Measurements from ENCODE around the gene NPTX1. TPM values are rescaled to one million over a fixed set of nuclear protein-coding genes. Genes with fewer than 3 reads are reported as not detected.

NPTX1 gene
- total and polyA plus RNA-seq, 2 experiments from 2014 or later = 3.4 to 20.5 TPM

DNA sequence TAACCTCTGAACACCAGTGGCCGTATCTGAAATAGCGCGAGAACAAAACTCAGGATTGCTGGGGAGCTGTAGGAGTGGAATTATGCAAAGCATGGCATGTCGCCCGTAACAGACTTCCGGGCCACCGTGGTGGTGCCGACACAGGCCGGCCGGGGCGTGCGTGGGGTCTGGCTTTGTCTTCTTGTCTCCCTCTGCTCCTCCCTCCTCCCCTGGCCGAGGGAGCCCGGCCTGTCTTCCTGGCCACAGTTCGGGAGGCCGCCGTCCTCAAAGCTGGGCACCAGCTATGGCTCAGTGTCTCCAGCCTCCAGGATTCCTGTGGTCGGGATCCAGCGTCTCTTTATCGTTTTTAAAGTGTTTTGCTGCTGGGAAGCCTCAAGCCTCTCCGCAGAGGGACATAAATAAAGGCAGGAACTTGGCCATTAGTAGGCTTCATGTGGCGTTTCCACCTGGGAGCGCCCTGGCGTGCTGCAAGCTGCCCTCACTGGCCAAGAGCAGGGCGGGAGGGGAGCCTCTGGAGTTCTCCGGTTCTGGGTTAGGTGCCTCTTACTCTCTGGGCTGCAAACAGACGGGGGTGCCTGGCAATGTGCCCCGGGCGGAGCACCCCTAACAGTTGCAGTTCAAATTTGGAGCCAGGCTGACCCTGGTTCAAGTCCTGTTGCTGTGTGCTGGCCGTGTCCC, 22.0 kb upstream of the NPTX1 start (continued):
- no peak for TF ChIP-seq REST (IDR thresholded peaks at IDR 0.05; ENCODE audit: unreplicated experiment)
- TF ChIP-seq CREB1 (CRISPR knock-in tag; IDR thresholded peaks at IDR 0.05; ENCODE audit: low read depth) = no peak
- TF ChIP-seq STAT1 (IDR thresholded peaks at IDR 0.05; ENCODE audit: unreplicated experiment) = no peak
- TF ChIP-seq CTCF (conservative IDR thresholded peaks at IDR 0.05; ENCODE audit: low read depth in 2 of 2) = no peak
- TF ChIP-seq ZNF114 (CRISPR knock-in tag; IDR thresholded peaks at IDR 0.05) = no peak
- no peak for TF ChIP-seq ZNF331 (CRISPR knock-in tag; IDR thresholded peaks at IDR 0.05; ENCODE audit: low read depth)

DNA sequence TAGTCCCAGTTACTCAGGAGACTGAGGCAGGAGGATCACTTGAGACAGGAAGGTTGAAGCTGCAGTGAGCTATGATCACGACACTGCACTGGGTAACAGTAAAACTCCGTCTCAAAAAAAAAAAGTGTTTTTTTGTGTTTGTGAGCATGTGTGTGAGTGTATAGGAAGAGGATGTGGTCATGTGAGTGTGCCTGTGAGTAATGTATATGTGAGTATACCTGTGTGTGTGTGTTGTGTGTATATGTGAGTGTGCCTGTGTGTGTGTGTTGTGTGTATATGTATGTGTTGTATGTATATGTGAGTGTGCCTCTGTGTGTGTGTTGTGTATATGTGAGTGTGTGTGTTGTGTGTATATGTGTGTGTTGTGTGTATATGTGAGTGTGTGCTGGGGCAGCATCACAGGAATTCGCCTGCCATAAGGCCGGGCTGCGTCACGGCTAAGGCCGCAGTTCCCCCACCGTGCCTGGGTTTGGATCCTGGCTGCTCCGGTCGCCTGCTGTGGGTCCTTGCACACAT, 21.4 kb upstream of the NPTX1 start:
- H3K36me3 Mint-ChIP-seq (ENCODE audit: low read depth) = peaks cover 3% of the 10 kb centered on the region; the same call in 1 of the 3 replicates
- ATAC-seq (no peak), DNase-seq (ENCODE audit: low spot score) (no peak)
- no peak overlapping the region for H3K4me3 Mint-ChIP-seq
- Histone ChIP-seq H3K4me1 (ENCODE audit: insufficient read depth) (no peaks in the 10 kb centered on the region), H3K27ac (ENCODE audit: low read depth) (no peak overlapping the region), H3K36me3 (ENCODE audit: insufficient read depth) (no peaks in the 10 kb centered on the region), H3K4me2 (no peak overlapping the region), H3K4me3 (no peak overlapping the region), H3F3A (replicated peaks; ENCODE audit: low read depth) (no peaks in the 10 kb centered on the region), H3K9me2 (ENCODE audit: insufficient read depth) (no peaks in the 10 kb centered on the region), H2AFZ (no peak overlapping the region), H3K27me3 (ENCODE audit: insufficient read depth) (no peaks in the 10 kb centered on the region), H3K79me2 (replicated peaks; ENCODE audit: insufficient read depth) (no peaks in the 10 kb centered on the region), H4K20me1 (replicated peaks; ENCODE audit: insufficient read depth) (no peaks in the 10 kb centered on the region)
- H3K27ac Mint-ChIP-seq = no peak overlapping the region
- peaks cover 10% of the 10 kb centered on the region for H3K4me1 Mint-ChIP-seq
- H3K27me3 Mint-ChIP-seq (ENCODE audit: insufficient read depth, low read depth, poor library complexity) = peaks cover 29% of the 10 kb centered on the region
- TF ChIP-seq JUNB (IDR thresholded peaks at IDR 0.05; ENCODE audit: unreplicated experiment) (no peak), CTCF (conservative IDR thresholded peaks at IDR 0.05; ENCODE audit: low read depth in 2 of 2) (no peak), STAT1 (IDR thresholded peaks at IDR 0.05; ENCODE audit: unreplicated experiment) (no peak), ZNF114 (CRISPR knock-in tag; IDR thresholded peaks at IDR 0.05) (no peak), ETS1 (IDR thresholded peaks at IDR 0.05) (no peak), NANOG (IDR thresholded peaks at IDR 0.05; ENCODE audit: borderline replicate concordance) (no peak), POLR2AphosphoS5 (IDR thresholded peaks at IDR 0.05; ENCODE audit: low read depth) (no peak)
- H3K9me3 Mint-ChIP-seq = no peaks in the 10 kb centered on the region
